NCI-H2081 (cell line): Measurements from ENCODE around the gene IL36RN.
"Not testable (repeated sequence)": the region's sequence is repeated elsewhere in the genome, so short reads cannot be mapped to it uniquely, and the experiment has no call there.

ENCODE experiments used
- DNase-seq, 2 experiments: peaks; one replicate each; lab custom pipeline; 2025; lab: John Stamatoyannopoulos, UW

IL36RN gene

DNA sequence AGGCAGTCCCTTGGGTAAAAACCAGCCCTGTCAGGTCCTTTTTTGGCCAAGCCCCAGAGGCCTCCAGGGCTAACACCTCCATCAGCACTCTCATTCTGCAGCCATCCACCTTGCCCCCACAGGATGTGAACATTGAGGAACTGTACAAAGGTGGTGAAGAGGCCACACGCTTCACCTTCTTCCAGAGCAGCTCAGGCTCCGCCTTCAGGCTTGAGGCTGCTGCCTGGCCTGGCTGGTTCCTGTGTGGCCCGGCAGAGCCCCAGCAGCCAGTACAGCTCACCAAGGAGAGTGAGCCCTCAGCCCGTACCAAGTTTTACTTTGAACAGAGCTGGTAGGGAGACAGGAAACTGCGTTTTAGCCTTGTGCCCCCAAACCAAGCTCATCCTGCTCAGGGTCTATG, 16.0 kb downstream of the IL36RN start:
- no peak for DNase-seq

DNA sequence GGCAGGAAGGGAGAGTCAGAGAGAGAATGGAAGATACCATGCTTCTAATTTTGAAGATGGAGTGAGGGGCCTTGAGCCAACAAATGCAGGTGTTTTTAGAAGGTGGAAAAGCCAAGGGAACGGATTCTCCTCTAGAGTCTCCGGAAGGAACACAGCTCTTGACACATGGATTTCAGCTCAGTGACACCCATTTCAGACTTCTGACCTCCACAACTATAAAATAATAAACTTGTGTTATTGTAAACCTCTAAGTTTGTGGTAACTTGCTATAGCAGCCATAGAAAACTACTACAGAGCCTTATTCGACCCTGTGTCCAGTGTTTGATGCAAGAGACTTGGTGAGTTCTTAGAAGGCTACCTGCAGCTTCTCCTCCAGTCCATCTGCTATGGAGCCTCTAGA, 16.6 kb downstream of the IL36RN start:
- DNase-seq = no peak

DNA sequence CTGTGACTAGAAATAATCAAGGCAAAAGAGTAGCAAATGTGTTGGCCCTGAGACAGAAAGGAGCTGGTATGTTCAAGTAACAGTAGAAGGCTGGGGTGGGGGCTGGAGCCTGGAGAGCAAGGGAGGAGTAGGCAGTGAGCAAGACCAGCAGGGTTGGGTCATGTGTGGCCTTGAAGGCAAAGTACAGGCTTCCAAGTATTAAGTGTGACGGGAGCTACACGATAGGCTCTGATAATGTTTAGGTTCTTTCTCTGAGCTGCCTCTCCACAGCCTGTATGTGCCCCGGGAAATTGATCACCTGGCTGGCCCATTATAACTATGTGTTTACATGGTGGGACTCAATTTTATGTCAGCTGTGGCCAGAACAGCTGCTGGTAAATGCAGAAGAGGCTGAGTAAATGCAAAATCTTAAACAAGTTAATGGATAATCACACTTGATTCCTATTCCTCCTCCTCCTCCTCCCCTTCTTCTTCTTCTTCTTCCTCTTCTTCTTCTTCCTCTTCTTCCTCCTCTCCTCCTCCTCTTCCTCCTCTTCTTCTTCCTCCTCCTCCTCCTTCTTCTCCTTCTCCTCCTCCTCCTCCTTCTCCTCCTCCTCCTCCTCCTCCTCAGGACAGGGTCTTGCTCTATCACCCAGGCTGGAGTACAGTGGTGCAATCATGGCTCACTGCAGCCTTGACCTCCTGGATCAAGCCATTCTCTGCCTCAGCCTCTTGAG, 18.1 kb downstream of the IL36RN start:
- no peak for DNase-seq

DNA sequence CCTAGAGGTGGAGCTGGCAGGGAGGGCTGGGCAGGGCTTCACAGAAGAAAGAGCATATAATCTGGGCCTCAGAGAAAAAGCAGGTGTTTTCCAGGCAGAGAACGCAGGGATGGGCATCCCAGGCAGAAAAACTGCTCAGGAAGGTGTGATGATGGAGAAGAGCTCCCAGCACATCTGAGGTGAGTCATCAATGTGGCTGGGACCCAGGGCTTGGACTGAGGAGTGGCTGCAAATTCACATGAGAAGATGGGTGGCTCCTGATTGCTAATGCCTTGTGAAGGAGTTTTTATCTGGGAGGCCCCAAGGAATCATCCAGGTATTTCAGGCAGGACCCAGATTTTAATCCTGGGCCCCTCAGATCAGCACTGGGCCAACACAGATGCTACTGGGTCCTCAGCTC, 18.9 kb downstream of the IL36RN start:
- DNase-seq = no peak

DNA sequence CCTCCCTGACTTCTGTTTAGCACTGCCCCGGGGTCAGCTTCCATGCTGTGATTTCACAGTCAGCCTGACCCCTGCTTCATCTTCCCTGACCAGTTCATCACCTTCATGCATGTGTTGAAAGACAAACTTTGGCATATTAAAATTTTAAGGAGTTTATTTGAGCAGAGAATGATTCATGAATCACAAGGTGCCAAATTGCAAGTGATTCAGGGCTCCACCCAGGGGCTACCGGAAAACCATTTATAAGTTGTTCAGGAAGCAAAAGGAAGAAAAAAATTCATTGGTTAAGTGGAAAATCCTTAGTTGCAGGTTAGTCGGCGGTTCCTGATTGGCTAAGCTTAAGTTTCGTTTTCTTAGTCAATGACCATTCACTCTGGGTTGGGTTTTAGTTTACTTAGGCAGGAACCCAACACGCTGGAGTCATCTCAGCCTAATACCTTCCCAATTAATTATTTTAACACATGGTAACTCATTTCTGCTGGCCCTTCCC, 19.4 kb downstream of the IL36RN start:
- no peak for DNase-seq

DNA sequence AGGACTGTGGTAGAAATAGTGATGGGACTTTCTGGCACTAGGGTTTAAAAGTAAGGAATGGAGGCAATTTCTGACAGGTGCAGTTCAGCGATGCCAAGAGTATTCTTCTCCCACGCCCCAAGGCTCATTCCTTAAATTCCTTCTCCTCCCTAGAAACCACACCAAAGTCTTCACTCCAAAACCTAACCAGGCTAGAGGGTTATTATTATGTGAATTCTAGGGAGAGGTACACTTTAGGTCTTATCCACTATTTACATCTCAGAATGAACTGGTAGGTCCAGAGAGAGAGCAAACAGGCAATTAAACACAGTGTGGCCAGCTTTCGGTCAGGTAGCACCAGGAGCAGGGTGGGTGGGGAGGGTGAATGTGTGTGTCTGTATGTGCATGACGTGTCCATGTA, 20.1 kb downstream of the IL36RN start:
- DNase-seq = no peak

DNA sequence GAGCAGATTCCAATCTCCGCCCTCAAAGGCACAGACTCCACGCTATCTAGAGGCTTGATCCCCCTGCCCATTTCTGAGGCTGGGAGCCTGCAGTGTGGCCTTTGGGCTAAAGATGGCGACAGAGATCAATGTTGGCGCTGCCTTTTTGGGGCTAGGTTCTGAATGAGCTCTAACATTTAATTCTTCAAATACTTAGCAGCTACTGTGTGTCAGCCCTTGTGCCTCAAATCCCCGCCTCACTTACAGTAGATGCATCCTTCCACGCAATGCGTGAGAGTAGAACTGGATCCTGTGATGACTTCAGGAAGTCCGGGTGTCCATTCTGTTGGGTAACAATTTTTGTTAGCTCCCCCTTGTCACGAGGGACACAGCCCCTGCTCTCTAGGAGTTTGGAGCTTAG, 21.1 kb downstream of the IL36RN start:
- no peak for DNase-seq

DNA sequence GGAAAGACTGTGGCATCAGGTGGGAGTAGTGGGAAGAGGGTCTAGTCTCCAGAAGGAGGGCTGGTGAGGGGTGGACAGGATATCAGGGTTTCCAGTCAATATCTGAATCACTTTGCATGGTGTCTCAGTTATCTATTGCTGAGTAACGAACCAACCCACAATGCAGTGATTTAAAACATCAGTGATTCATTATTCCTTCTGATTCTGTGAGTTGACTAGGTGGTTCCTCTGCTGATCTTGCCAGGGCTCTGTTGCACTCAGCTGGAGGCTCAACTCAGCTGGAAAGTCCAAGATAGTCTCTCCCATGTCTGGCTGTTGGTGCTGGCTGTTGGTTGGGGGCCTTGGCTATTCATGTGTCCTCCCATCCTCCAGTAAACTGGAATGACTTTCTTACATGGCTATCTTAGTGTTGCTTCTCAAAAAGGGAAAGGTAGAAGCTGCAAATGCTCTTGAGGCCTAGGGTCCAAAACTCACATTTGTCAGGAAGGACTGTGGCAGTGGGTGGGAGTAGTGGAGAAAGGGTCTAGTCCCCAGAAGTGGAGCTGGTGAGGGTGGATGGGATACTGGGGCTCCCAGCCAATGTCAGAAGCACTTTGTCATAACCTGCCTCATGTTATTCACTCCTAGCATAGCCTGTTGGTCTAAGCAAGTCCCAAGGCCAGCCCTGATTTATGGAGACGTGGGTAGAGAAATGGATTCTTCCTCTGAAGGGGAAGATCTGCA, 22.7 kb downstream of the IL36RN start:
- DNase-seq = no peak

DNA sequence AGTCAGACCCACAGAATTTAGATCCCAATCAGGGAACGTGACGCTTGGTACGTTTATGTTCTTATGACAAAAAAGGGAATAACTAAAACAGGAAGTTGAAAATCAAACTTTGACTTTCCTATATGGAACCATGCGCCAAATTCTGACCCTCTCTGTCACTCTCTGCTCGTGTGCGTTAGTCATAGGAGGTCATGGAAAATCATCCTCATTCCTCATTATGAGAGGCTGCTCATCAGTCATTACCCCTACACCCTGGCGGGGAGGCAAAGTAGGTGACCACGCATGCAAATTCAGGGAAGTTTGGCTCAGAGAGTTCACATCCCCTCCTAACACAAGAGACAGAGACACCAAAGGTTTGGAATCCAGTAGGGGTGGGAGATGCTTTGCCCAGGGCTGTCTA, 24.3 kb downstream of the IL36RN start:
- no peak for DNase-seq

DNA sequence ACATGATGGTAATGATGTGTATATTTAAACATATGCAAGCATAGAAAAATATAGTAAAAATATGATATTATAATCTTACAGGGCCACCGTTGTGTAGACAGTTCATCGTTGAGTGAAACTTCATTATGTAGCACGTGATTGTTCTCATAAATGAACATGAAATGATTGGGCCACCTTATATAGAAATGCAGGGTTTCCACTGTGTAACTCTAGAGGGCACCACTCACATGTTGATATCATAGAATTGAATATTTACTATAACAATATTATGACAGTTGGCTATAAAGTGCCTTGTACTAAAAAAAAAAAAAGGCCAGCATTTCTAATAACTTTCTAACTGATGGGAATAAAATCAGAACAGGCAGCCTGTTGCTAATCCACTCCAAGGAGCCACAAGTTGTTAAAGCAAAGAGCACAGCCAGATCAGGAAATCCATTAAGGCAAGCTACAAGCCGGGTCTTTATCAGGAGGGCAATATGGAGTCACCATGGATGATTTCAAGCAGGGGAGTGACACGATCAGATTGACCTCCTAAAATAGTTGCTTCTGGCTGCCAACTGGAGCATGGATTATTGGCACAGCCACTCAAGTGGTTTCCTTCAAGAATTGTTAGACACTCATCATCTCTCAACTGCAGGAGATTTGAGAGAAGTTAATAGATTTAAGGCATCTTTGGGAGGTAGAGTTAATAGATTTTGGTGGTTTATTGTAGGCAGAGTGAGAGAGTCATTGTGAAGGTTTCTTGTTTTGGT, 25.4 kb downstream of the IL36RN start:
- no peak for DNase-seq

DNA sequence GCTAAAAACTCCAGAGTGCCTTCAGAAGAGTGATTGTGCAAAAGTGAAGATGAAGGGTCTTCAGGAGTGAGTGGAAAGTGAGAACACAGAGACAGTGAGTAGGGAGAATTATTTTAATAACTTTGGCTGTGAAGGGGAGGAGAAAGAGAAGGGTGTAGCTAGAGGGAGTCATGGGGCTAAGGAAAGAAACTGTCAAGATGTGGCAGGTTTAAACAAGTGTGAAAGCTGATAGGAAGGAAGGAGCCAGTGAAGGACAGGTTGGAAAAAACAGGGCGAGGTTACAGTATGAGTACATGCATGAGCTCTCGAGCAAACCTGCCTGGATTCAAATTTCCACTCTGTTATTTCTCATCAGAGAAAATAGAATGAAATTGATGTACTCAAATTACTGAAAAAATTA, 26.5 kb downstream of the IL36RN start:
- DNase-seq = no peak

DNA sequence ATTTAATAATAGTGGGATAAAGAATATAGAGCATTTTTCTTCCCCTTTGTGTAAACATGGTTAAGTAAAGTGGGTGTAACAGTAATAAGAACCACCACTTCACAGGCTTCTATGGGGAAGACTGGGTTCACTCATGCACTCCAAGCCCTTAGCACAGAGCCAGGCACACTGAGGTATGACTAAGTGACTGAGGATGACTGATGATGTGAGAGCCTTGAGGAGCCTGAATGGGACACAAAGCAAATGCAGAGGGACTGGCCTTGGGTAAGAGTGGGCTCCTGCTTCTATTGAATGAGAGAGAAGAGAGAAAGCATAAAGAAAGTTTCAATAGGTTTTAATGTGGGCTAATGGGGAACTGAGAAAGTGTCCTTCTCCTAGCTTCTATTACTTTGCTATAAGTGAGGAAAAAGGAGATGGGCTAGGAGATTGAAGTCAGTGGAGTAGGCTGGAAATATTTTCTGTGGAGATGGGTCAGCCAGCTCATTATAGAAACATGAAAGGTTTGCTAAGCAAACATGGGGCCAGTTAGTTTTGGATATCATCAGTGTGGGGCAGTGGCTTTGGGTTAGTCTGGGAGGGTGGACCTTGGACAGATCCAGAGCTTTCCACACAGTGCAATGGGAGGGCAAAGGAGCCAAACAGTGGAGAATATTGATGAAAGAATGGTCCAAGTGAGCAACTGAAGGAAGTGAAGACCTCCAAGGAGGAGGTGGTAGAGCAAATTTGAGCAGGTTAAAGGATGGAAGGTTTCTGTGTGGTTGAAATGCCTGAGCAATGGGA, 29.4 kb downstream of the IL36RN start:
- DNase-seq = no peak

DNA sequence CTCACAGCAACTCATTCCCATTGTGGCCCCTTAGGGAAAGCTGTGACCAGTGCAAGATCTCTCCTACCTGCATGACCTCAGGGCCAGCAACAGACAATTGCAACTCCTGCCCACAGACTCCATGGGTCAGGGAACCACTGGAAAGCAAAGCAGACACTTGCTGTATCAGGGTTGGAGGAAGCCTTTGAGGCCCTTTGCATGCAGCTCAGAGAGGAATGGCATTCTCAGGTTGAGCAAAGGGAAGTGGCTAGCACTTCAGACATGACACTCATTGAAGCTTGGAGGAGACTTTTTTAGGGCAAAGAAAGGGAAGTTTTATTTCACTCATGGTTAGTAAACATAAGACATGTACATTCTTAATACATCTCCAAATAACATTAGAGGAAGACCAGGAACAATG, 30.9 kb downstream of the IL36RN start:
- no peak for DNase-seq

DNA sequence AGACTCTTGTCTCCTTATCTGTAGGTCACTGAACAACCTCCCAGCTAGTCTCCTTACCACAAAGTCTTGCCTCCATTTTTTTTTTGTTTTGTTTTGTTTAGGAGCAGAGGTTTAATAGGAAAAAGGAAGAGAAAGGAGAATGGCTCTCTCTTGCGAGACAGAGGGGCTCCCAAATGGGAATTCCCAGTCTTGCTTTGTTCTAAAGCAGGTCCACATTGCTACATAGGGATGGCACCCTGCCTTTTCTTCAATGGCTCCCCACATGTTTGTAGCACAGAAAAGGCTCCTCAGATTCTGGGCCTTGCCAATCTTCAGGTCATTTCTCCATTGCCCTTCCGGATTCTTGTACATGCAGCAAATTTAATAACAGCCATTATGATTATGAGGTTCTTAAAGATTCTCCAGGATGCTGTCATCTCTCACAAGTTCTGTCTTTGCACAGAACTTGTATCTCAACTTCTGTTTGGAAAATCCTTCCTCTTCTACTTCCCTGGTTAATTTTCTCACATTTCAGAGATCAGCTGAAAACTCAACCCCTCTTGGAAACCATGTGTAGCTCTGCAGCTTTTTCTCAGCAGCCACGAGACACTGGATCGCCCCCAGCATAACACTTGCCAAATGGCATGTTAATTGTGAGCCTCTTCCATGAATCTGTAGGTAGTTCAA, 32.4 kb downstream of the IL36RN start:
- DNase-seq = no peak

DNA sequence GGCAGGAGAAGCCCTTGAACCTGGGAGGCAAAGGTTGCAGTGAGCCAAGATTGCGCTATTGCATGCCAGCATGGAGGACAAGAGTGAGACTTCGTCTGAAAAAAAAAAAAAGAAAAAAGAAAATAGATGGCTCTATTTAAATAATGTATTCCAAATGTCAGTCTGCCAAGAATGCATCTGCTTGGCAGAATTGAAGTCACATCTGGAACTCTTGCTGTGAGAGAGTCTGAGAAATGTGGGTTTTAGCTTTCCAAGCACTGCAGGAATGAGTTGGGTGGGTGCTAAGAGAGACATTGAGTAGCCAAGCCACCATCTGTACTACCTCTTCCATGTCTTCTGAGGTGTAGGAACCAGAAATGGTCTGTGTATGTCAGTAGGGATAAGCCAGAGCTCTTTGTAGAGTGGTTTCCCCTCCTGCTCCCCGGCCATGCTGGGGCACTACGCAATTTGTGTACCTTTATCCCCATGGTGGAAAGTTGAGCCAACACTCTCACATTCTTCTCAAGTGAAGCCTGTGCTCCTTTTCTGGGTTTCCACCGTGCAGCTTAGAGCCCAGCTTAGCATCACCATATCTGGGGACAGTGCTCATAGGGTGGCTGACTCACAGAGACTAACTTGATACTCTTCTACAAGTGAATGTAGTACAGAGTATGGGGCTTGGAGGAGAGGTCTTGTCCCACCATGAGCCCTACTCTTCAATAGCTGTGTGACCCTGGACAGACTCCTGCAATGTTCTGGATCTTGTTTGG, 34.0 kb downstream of the IL36RN start:
- no peak for DNase-seq

DNA sequence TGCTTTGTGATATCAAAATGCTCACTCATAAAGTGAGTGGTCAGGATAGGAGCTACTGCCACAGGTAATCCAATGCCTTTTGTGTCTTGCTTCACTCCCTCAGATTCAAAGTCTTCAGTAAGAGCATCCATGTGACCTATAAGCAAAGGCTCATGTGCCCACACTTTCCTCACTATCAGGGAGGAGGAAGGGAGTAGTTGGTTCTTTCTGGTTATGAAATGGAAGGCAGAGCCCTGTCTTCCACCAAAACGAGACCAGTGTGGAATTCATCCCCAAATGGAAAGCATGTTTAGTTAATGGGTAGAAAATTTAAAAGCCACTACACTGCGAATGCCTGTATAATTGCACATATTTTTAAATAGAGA, 34.6 kb downstream of the IL36RN start:
- no peak for DNase-seq

DNA sequence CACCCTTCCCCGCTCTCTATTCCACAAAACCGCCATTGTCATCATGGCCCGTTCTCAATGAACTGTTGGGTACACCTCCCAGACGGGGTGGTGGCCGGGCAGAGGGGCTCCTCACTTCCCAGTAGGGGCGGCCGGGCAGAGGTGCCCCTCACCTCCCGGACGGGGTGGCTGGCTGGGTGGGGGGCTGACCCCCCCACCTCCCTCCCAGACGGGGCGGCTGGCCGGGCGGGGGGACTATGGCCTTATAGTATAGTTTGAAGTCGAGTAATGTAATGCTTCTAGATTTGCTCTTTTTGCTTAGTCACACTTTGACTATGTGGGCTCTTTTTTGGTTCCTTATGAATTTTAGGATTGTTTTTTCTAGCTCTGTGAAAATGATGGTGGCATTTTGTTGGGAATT, 37.3 kb downstream of the IL36RN start:
- DNase-seq = not testable (repeated sequence)

DNA sequence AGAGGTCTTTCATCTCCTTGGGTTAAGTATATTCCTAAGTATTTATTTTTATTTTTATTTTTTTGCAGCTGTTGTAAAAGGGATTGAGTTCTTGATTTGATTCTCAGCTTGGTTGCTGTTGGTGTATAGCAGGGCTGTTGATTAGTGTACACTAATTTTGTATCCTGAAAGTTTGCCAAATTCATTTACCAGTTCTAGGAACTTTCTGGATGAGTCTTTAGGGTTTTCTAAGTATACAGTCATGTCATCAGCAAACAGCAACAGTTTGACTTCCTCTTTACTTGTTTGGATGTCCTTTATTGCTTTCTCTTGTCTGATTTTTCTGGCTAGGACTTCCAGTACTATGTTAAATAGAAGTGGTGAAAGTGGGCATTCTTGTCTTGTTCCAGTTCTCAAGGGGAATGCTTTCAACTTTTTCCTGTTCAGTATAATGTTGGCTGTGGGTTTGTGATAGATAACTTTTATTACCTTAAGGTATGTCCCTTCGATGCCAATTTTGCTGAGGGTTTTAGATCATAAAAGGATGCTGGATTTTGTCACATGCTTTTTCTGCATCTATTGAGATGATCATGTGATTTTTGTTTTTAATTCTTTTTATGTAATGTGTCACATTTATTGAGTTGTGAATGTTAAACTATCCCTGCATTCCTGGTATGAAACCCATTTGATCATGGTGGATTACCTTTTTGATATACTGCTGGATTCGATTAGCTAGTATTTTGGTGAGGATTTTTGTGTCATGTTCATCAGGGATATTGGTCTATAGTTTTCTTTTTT, 38.0 kb downstream of the IL36RN start:
- DNase-seq = not testable (repeated sequence)

DNA sequence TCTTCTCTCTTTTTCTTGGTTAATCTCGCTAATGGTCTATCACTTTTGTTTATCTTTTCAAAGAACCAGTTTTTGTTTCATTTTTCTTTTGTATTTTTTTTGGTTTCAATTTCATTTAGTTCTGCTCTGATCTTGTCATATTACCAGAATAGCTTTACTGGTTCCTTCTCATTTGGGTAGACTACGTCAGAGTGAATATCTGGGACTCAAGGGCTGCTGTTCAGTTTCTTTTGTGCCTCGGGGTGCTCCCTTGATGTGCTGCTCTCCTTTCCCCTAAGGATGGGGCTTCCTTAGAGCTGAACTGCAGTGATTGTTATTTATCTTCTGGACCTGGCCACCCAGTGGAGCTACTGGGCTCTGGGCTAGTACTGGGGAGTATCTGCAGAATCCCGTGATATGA, 39.0 kb downstream of the IL36RN start:
- DNase-seq = no peak

DNA sequence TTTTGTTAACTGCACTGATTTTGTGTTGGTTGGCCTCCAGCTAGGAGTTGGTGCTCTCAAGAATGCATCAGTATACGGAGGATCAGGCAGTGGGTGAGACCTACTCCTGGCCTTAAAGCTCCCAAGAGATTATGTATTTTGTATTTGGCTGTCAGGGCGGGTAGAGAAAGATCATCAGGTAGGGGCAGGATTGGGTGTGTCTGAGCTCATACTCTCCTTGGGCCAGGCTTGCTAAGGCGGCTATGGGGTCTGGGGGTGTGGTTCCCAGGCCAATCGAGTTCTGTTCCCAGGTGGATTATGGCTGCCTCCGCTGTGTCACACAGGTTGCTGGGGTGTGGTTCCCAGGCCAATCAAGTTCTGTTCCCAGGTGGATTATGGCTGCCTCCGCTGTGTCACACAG, 39.5 kb downstream of the IL36RN start:
- DNase-seq = no peak
